H1 (cell line): Measurements from ENCODE around the gene SLC35B4. TPM values are rescaled to one million over a fixed set of nuclear protein-coding genes. Genes with fewer than 3 reads are reported as not detected.

Experiments
- ATF2 ChIP-seq: IDR thresholded peaks from 2 replicates; pipeline ENCODE4 v1.6.1; 2012; ENCODE audit warnings: low read length, inconsistent platforms
- TAF1 ChIP-seq: IDR thresholded peaks from 2 replicates; pipeline ENCODE4 v1.6.1; 2011; ENCODE audit warnings: mild to moderate bottlenecking, low read depth, low read length
- polyA plus RNA-seq, 7 experiments: library from polyadenylated mRNA; depleted of rRNA in 3 of 7; stranded (reverse) in 5 of 7; unstranded in 2 of 7; fragments of >200 nt in 5 of 7; fragments of 200-250 nt in 2 of 7; gene quantifications; 1 replicate in 5 of 7; 2 replicates in 1 of 7; 4 replicates in 1 of 7; pipeline versions ENCODE4 v1.2.1 to v1.2.3, GENCODE V29; 2011 to 2013; ENCODE audit warnings: missing spikeins in 2 of 7, mixed read lengths in 2 of 7
- total RNA-seq: library from RNA; stranded (reverse); fragmentation: NEBNext Ultra II Directional; extraction: Animal tissue kit (Norgen Biotek cat#: 25700); gene quantifications from 2 replicates; pipeline ENCODE4 v1.2.1, GENCODE V29; 2021

SLC35B4 gene
- total and polyA plus RNA-seq, 2 of the 8 experiments (the other 6 are each of a cell fraction or from before 2014, with no cell fraction given) = 28.9 to 34.6 TPM

DNA sequence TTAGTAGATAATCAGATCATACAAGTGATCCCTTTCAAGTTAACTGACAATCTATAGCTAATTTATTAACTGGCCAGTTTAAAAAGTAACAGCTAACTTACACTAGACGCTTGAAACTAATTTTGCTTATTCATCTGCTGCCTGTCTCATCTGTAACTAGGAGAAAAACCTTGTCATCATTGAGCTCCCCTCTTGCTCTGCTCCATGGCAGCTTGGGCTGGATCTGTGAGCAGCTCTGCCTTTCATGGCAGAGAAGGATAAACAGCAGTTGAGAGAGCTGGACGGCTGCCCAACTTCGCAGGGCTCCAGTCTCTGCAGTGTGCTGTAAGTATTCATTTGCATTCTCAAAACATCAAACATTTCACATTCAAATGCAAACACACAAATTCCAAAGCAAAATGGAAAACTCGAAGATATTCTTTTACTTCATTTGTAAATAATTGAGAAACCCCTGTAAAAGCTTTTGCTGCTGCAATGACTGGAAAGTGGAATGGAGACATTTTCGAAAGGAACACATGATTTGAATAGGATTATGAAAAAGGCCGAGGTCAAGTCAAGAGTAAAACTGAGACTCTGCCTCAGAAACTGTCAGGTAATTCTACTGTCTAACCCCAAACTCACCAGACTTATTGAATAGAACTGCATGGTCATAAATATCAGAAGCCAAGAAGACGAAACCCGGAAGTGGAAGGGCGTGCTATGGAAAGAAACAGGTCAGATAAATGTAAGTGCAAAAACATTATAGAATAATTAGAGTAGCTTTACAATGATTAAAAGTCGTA, 17.6 kb downstream of the SLC35B4 start (continued):
- TF ChIP-seq ATF2 = no peak
- no peak for TF ChIP-seq TAF1
